Smooth muscle cell (in vitro differentiated cells): ENCODE data around the gene ADAMTSL1. TPM values are rescaled to one million over a fixed set of nuclear protein-coding genes. Genes with fewer than 3 reads are reported as not detected.

ENCODE experiments used
- DNase-seq: peaks from one replicate; lab custom pipeline; 2025; ENCODE audit not compliant: unreplicated experiment; lab: John Stamatoyannopoulos, UW
- H2AFZ ChIP-seq: fragments of 200-600 bp; sonication (generic); 2 replicates; pipeline ENCODE4 v1.6.0; 2016; ENCODE audit warnings: antibody characterized with exemption, low read depth, mild to moderate bottlenecking
- H3F3A ChIP-seq: fragments of 200-600 bp; sonication (generic); 2 replicates; pipeline ENCODE4 v1.6.0; 2017; ENCODE audit warnings: antibody characterized with exemption, low read depth
- H3K27ac ChIP-seq: fragments of 200-600 bp; sonication (generic); 2 replicates; pipeline ENCODE4 v1.5.1; 2016; ENCODE audit warnings: low read depth, mild to moderate bottlenecking
- H3K27me3 ChIP-seq: fragments of 200-600 bp; sonication (generic); 2 replicates; pipeline ENCODE4 v1.6.1; 2016; ENCODE audit warnings: low read depth, mild to moderate bottlenecking
- H3K36me3 ChIP-seq: fragments of 200-600 bp; sonication (generic); 2 replicates; pipeline ENCODE4 v1.5.1; 2016; ENCODE audit warnings: low read depth
- H3K4me1 ChIP-seq: fragments of 200-600 bp; sonication (generic); 2 replicates; pipeline ENCODE4 v1.5.1; 2016; ENCODE audit warnings: low read depth
- H3K4me2 ChIP-seq: fragments of 200-600 bp; sonication (generic); 2 replicates; pipeline ENCODE4 v1.6.0; 2016; ENCODE audit warnings: mild to moderate bottlenecking
- H3K4me3 ChIP-seq: fragments of 200-600 bp; sonication (generic); 2 replicates; pipeline ENCODE4 v1.5.1; 2016; ENCODE audit warnings: mild to moderate bottlenecking
- H3K79me2 ChIP-seq: fragments of 200-600 bp; sonication (generic); 2 replicates; pipeline ENCODE4 v1.6.0; 2016; ENCODE audit warnings: low read depth, mild to moderate bottlenecking
- H3K9ac ChIP-seq: fragments of 200-600 bp; sonication (generic); 2 replicates; pipeline ENCODE4 v1.6.0; 2016; ENCODE audit warnings: low read depth
- H3K9me3 ChIP-seq: fragments of 200-600 bp; sonication (generic); replicated peaks from 2 replicates; pipeline ENCODE4 v1.5.1; 2016; ENCODE audit warnings: low read depth
- H4K20me1 ChIP-seq: fragments of 200-600 bp; sonication (generic); 2 replicates; pipeline ENCODE4 v1.6.0; 2016; ENCODE audit warnings: low read depth
- CTCF ChIP-seq: fragments of 200-600 bp; sonication (generic); IDR thresholded peaks from 2 replicates; pipeline ENCODE4 v1.5.1; 2017; ENCODE audit warnings: borderline replicate concordance, mild to moderate bottlenecking, antibody characterized with exemption; ENCODE audit not compliant: insufficient read depth, poor library complexity, severe bottlenecking
- WGBS: methylation state at CpG from one replicate; pipeline ENCODE4 v1.1.7; 2016; ENCODE audit warnings: low lambda C conversion rate; 5-methylcytosine and 5-hydroxymethylcytosine counted together
- polyA plus RNA-seq: library from polyadenylated mRNA; unstranded; fragments of >200 nt; fragmentation: Nextera tagmentation; extraction: Ambion mirVana; gene quantifications from 2 replicates; pipeline ENCODE4 v1.2.1, GENCODE V29; 2016
- total RNA-seq: library from RNA; depleted of rRNA; stranded (reverse); fragments of >200 nt; gene quantifications from 2 replicates; pipeline ENCODE4 v1.2.3, GENCODE V29; 2014

Gene ADAMTSL1
- total and polyA plus RNA-seq, 2 experiments from 2014 or later, result 4.3 to 4.4 TPM

DNA sequence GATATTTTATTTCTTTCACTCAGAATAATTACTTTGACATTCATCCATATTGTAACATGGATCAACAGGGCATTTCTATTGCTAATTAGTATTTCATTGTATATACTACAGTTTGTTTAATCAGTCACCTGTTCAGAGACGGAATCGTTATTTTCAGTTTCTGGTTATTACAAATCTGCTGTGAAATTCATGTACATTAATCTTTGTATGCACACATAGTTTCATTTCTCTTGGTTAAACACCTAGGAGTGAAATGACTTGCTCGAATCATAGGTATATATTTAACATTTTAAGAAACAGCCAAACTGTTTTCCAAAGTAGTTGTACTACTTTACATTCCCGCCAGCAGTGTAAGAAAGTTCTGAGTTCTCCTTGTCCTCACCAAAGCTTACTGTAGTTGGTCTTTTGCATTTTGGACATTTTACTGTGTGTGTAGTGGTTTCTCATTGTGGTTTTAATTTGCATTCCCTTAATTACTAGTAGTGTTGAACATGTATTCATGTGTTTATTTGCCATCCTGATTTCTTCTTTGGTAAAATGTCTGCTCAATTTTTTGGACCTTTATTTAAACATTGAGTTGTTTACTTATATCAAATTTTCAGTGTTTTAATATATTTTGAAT is 360.9 kb downstream of the ADAMTSL1 start:
- Histone ChIP-seq H3K27ac (no peak overlapping the region), H4K20me1 (no peaks in the 10 kb centered on the region), H3K36me3 (no peaks in the 10 kb centered on the region), H2AFZ (no peak overlapping the region), H3K9ac (no peak overlapping the region), H3K9me3 (no peaks in the 10 kb centered on the region), H3F3A (no peaks in the 10 kb centered on the region), H3K4me3 (no peak overlapping the region), H3K4me2 (no peak overlapping the region), H3K27me3 (peaks cover 3% of the 10 kb centered on the region), H3K4me1 (no peaks in the 10 kb centered on the region), H3K79me2 (no peaks in the 10 kb centered on the region)
- DNase-seq, result no peak
- TF ChIP-seq CTCF, result no peak
- 95% methylated on average over 4 of the region's 4 CpGs for WGBS

DNA sequence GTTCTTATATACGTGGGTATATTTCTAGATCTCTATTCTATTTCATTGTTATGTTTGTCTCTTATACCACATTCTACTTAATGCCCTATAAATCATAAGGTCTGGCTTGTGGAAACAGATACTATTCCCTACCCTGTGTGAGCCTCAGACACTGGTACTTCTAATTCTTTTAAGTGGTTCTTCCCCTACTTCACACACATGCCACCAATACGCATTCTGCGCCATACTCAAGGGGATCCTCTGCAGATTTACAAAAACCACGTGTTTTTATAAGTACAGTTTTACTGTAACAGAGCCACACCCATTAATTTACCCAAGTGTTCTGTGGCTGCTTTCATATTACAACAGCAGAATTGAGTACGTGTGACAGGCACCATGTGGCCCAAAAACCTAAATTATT is 363.4 kb downstream of the ADAMTSL1 start:
- H3F3A ChIP-seq, result no peaks in the 10 kb centered on the region
- no peak overlapping the region for H3K4me2 ChIP-seq
- no peak overlapping the region for H3K9ac ChIP-seq
- no peak overlapping the region for H3K4me3 ChIP-seq
- WGBS, result 95% methylated on average over 5 of the region's 5 CpGs
- DNase-seq, result no peak
- no peaks in the 10 kb centered on the region for H3K9me3 ChIP-seq
- TF ChIP-seq CTCF, result no peak
- peaks cover 3% of the 10 kb centered on the region for H3K27me3 ChIP-seq
- no peak overlapping the region for H3K27ac ChIP-seq
- no peak overlapping the region for H2AFZ ChIP-seq
- no peaks in the 10 kb centered on the region for H4K20me1 ChIP-seq
- H3K36me3 ChIP-seq, result no peaks in the 10 kb centered on the region
- no peaks in the 10 kb centered on the region for H3K4me1 ChIP-seq
- H3K79me2 ChIP-seq, result no peaks in the 10 kb centered on the region

DNA sequence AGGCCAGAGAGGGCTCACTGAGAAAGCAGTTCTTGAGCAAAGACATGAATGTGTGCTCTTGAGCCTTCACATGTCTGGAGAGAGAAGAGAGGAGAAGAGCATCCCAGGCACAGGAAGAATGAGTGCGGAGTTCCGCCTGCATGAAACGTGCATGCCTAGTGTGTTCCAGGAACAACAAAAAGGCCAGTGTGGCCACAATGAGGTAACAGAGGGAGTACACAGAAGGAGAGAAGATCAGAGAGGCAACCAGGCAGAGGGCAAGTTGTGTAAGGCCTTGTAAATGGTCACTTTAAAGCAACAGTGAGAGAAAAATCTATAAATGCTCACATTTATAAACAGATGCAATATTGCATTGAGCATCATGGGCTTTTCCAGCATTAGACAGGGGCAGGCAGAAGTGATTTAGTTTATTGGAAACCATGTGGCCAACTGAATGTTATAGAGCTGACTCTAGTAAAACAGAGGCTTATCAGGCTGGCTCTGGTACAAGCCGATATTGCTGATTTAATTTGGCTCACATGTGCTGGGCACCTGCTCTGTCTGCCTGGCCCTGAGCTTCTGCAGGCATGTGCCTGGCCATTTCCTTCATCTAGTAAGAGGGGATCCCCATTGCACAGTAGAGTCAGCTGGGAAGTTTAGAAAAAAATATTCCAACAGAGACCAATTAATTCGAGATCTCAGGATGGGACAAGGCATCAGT is 373.8 kb downstream of the ADAMTSL1 start:
- no peak for TF ChIP-seq CTCF
- WGBS, result 69% methylated on average over 5 of the region's 5 CpGs
- no peak for DNase-seq
- Histone ChIP-seq H2AFZ (no peak overlapping the region), H3K4me3 (no peak overlapping the region), H3K4me1 (no peaks in the 10 kb centered on the region), H4K20me1 (no peaks in the 10 kb centered on the region), H3K9ac (no peak overlapping the region), H3K36me3 (no peaks in the 10 kb centered on the region), H3K27me3 (no peaks in the 10 kb centered on the region), H3F3A (no peaks in the 10 kb centered on the region), H3K27ac (no peak overlapping the region), H3K9me3 (no peaks in the 10 kb centered on the region), H3K79me2 (no peaks in the 10 kb centered on the region), H3K4me2 (no peak overlapping the region)

DNA sequence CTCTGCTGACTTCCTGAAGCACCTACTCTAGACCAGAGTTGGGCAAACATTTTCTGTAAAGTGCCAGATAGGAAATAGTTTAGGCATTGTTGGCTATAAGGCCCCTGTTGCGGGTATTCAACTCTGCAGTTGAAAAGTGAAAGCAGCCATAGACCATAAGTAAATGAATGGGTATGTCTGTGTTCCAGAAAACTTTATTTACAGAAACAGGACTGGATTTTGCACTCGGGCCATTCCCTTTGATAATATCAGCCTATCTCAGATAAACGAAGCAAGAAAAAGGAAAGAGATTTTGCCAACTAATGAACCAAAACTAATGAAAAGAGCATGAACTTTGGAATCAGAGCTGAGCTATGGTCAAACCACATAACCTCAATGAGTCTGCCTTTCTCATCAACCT is 374.7 kb downstream of the ADAMTSL1 start:
- WGBS, result 82% methylated on average over 3 of the region's 3 CpGs
- Histone ChIP-seq H3F3A (no peaks in the 10 kb centered on the region), H3K4me2 (no peak overlapping the region), H3K4me3 (no peak overlapping the region), H3K4me1 (no peaks in the 10 kb centered on the region), H3K36me3 (no peaks in the 10 kb centered on the region), H3K27me3 (no peaks in the 10 kb centered on the region), H3K27ac (no peak overlapping the region), H3K9me3 (no peaks in the 10 kb centered on the region), H4K20me1 (no peaks in the 10 kb centered on the region), H3K9ac (no peak overlapping the region), H2AFZ (no peak overlapping the region), H3K79me2 (no peaks in the 10 kb centered on the region)
- DNase-seq, result no peak
- TF ChIP-seq CTCF, result no peak
